ENCODE measurements around the gene JAZF1.

DNA sequence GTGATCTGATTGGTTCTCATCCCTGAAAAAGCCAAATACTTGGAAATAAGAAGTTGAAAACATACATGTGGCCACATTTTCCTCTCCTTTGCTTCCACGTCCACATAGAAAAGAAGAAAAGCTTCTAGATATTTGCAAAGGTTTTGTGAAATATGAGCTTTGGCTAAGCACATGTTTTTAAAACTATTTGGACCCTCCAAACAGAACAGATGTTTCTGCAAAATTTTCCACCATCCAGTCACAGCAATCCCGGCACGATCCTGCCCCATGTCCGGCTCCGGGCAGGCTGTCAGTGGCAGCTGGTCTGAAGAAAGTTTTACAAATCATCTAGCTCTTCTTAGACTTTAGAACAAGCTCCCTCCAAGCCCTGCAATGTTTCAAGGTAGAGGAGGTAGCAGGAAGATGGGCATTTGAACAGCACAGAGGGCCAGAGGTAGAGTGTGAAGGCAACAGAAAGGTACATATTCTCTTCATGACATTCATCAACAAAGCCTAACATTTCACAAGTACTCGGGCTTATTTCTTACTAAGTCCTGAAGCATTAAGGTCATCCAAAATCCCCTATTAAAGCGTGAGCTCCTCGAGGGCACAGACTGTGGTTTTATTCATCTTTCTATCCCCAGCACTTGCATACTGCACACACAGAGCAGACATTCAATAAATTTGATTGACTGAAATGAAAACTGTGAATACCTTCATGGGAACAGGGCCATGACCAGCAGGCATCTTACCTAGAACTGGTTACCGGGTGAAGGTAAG, 110.1 kb downstream of the JAZF1 start:
- TF ChIP-seq, protein P1, sequence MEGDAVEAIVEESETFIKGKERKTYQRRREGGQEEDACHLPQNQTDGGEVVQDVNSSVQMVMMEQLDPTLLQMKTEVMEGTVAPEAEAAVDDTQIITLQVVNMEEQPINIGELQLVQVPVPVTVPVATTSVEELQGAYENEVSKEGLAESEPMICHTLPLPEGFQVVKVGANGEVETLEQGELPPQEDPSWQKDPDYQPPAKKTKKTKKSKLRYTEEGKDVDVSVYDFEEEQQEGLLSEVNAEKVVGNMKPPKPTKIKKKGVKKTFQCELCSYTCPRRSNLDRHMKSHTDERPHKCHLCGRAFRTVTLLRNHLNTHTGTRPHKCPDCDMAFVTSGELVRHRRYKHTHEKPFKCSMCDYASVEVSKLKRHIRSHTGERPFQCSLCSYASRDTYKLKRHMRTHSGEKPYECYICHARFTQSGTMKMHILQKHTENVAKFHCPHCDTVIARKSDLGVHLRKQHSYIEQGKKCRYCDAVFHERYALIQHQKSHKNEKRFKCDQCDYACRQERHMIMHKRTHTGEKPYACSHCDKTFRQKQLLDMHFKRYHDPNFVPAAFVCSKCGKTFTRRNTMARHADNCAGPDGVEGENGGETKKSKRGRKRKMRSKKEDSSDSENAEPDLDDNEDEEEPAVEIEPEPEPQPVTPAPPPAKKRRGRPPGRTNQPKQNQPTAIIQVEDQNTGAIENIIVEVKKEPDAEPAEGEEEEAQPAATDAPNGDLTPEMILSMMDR (IDR thresholded peaks at IDR 0.05): no peak
- TF ChIP-seq ZFX (IDR thresholded peaks at IDR 0.05; ENCODE audit: borderline replicate concordance): no peak

All from 22Rv1 (cell line).